Left forelimb (tissue), 1 donor: ENCODE results near the gene ZG16B.

Source experiments
- DNase-seq: peaks from one replicate; pipeline ENCODE4 v3.0.0-alpha.2; 2018; ENCODE audit warnings: low spot score

The ZG16B gene

DNA sequence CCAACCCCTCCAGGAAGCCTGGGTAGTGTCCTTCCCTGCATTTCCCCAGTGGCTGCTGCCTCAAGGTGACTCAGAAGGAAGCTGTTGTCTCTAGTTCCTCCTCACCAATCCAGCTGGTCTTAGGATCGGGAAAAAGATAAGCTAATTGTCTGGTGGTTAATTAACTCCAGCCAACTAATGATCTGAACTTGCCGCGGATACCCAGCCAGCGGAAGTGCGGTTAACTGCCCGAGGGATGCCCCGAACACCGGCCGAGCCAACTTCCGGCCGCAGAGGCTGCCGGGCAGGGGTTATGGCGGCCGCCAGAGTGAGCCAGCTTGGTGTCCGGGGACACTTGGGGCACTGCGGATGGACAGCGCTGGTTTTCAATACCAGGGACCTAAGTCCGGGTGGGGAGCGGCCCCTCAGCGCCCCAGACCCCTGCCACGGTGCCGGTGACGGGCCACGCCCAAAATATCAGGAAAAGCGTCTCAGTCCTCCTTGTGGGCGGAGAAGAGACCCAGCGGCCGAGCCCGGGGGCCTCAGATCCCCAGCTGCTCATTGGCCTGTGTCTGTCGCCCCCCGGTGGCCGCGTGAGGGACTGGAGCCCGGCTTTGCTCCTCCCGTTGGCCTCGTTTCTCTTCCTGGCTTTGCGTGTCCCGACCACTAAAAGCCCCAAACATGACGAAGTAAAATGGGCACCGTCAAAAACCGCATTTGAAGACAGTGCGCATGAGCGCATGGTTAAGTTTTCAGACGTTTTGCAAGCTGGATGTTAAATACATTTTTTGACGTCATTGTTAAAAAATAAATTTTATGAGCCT lies 38.1 kb downstream of the ZG16B start:
- DNase-seq = peak; percentile 97

DNA sequence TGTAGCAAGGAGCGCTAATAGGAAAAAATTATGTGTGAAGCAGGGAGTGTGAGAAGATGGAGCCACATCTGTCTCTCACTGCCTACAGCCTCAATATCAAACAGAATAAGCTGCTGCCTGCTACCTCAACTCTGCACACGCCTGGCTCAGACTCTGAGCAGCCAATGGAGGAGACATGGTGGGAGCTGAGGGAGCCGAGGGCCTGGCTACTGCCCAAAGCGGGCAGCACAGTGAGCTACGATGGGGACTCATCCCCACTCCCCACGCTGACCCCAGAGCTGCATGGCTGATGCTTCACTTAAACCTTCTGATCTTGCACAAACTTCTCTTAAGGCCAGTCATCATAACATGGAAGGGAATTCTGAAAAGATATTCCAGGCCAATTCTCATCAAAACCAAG lies 41.8 kb downstream of the ZG16B start:
- DNase-seq = no peak

DNA sequence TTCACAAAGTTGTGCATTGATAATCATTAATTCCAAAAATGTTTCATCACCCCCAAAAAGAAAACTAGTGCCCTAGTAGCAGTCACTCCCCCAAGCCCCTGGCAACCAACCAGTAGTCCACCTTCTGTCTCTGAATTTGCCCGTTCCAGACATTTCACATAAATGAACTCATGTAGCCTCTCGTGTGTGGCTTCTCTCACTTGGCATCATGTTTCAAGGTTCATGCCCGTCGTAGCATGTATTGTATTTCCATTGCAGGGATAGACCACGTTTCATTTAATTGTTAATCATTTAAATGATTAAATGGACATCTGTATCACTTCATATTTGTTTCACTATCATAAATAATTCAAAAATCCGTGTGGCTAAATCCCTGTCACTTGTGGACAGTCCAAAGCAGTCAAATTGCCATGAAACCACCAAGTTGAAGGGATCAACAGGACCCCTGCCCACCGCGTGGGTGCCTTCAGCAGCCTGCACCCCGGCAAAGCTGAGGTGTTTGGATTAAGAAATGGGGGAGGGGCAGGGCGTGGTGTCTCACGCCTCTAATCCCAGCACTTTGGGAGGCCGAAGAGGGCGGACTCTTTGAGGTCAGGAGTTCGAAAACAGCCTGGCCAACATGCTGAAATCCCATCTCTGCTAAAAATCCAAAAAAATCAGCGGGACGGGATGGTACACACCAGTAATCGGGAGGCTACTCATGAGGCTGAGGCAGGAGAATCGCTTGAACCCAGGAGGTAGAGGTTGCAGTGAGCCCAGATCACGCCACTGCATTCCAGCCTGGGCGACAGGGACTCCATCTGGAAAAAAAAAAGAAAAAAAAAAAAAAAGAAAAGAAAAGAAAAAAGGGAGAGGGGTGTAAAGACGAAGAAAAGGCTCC lies 44.2 kb downstream of the ZG16B start:
- no peak for DNase-seq

DNA sequence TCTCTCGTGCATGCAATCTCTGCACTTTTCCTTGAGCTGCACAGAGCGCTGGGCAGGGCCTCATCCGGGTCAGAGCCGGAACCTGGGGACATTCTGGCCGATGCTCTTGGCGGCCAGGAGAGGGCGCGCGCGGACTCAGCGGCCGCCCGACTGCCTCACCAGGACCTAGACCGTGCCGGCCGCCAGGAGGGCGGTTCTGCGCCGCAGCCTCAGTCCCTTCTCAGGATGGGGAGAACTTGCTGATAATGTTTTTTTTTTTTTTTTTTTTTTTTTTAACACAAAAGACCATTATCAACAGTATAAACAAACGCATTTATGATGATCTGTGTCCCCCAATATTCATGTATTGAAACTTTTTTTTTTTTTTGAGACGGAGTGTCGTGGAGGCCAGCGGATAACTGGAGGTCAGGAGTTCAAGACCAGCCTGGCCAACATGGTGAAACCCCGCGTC lies 44.8 kb downstream of the ZG16B start:
- DNase-seq = no peak

DNA sequence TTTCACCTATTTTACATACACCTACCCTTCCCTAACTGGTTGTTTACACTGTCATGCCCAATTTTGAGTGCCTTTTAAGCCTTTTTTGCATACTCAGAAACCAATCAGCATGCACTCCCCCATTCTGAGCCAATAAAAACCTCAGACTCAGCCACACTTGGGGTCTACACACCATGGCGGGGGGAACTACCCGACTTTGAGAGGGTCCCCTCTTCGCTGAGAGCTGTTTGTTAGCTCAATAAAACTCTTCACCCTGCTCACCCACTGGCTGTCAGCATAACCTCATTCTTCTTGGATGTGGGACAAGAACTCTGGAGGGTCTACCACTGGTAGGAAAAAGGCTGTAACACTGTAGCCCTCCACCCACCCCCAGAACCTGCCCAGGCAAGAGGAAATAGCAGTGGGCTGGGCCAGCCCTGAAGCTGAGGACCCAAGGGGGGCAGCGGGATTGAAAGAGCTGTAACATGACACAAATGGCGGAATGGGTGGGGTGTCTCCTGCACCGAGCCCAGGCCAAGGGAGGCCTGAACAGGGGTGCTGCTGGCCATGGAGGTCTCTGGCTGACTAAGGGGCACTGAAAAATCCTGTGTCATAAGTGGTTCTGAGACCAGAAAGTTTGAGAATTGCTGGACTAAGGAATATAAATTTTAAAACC lies 49.9 kb downstream of the ZG16B start:
- DNase-seq = no peak
